HepG2 (cell line): ENCODE measurements around the gene NCOA4. TPM values are rescaled to one million over a fixed set of nuclear protein-coding genes. Genes with fewer than 3 reads are reported as not detected.
A peak's percentile ranks its signal among the peaks of the same experiment; 100 is the strongest.

Source experiments
- BATF2 ChIP-seq: sonication (generic); formaldehyde crosslinking; IDR thresholded peaks from 2 replicates; pipeline ENCODE4 v1.8.0; 2022; ENCODE audit warnings: mild to moderate bottlenecking, missing genetic modification reagents, moderate library complexity
- CREM ChIP-seq, 2 experiments: sonication (generic) in 1 of 2; formaldehyde crosslinking in 1 of 2; IDR thresholded peaks; 2 replicates each; pipeline versions ENCODE4 v1.4.0 to v1.6.1; 2016 to 2020; ENCODE audit warnings: antibody characterized with exemption in 1 of 2, mild to moderate bottlenecking in 1 of 2, missing genetic modification reagents in 1 of 2
- HIC2 ChIP-seq: sonication (generic); formaldehyde crosslinking; IDR thresholded peaks from 2 replicates; pipeline ENCODE4 v1.9.0; 2022; ENCODE audit warnings: low read depth, missing genetic modification reagents
- IRX3 ChIP-seq: sonication (generic); formaldehyde crosslinking; IDR thresholded peaks from 2 replicates; pipeline ENCODE4 v1.8.1; 2023; ENCODE audit warnings: mild to moderate bottlenecking, low read depth, missing genetic modification reagents, borderline replicate concordance
- MED13 ChIP-seq: sonication (generic); formaldehyde crosslinking; IDR thresholded peaks from 2 replicates; pipeline ENCODE4 v1.5.0; 2020; ENCODE audit warnings: missing genetic modification reagents
- POLR2AphosphoS2 ChIP-seq: IDR thresholded peaks from 2 replicates; pipeline ENCODE4 v1.6.1; 2011; ENCODE audit warnings: low read depth, low read length, improper control_type of control experiment
- ZNF180 ChIP-seq: sonication (generic); formaldehyde crosslinking; IDR thresholded peaks from 2 replicates; pipeline ENCODE4 v1.4.0; 2020; ENCODE audit warnings: low read depth, missing genetic modification reagents, borderline replicate concordance
- ZNF326 ChIP-seq: sonication (generic); formaldehyde crosslinking; IDR thresholded peaks from 2 replicates; pipeline ENCODE4 v1.4.0; 2020; ENCODE audit warnings: missing genetic modification reagents, borderline replicate concordance
- ZNF34 ChIP-seq: sonication (generic); formaldehyde crosslinking; IDR thresholded peaks from 2 replicates; pipeline ENCODE4 v1.4.0; 2020; ENCODE audit warnings: mild to moderate bottlenecking, missing genetic modification reagents, borderline replicate concordance
- ZNF451 ChIP-seq: sonication (generic); formaldehyde crosslinking; IDR thresholded peaks from 2 replicates; pipeline ENCODE4 v1.5.0; 2020; ENCODE audit warnings: mild to moderate bottlenecking, missing genetic modification reagents
- ZNF737 ChIP-seq: sonication (generic); formaldehyde crosslinking; IDR thresholded peaks from 2 replicates; pipeline ENCODE4 v1.5.0; 2020; ENCODE audit warnings: missing genetic modification reagents, mild to moderate bottlenecking, borderline replicate concordance
- polyA plus RNA-seq, 8 experiments: library from polyadenylated mRNA; depleted of rRNA in 3 of 8; stranded (reverse) in 7 of 8; unstranded in 1 of 8; fragments of >200 nt; fragmentation: Illumina TruSeq in 4 of 8; extraction: Trizol in 4 of 8; gene quantifications; 2 replicates each; pipeline versions ENCODE4 v1.2.1 to v1.2.3, GENCODE V29; 2011 to 2016; ENCODE audit warnings: low read depth in 4 of 8, missing spikeins in 1 of 8, mixed read lengths in 1 of 8; ENCODE audit not compliant: insufficient read depth in 1 of 8
- total RNA-seq, 5 experiments: library from RNA; depleted of rRNA; stranded (reverse); fragments of >200 nt; fragmentation: Illumina TruSeq; extraction: Trizol; gene quantifications; 2 replicates each; pipeline ENCODE4 v1.2.3, GENCODE V29; 2016; ENCODE audit warnings: low read depth in 1 of 5
- TF ChIP-seq, protein P1 (sequence below): sonication (generic); formaldehyde crosslinking; IDR thresholded peaks from 2 replicates; pipeline ENCODE4 v1.9.0; 2021; ENCODE audit warnings: missing genetic modification reagents, mild to moderate bottlenecking, borderline replicate concordance
- TF ChIP-seq, protein P2 (sequence below): sonication (generic); formaldehyde crosslinking; IDR thresholded peaks from 2 replicates; pipeline ENCODE4 v1.4.0; 2020; ENCODE audit warnings: missing genetic modification reagents
- TF ChIP-seq, protein P3 (sequence below): sonication (generic); formaldehyde crosslinking; IDR thresholded peaks from 2 replicates; pipeline ENCODE4 v1.8.1; 2023; ENCODE audit warnings: missing genetic modification reagents, mild to moderate bottlenecking, borderline replicate concordance

NCOA4 gene
- total and polyA plus RNA-seq, 2 of the 13 experiments (the other 11 are each of a cell fraction or from before 2014, with no cell fraction given): 306 to 400 TPM

DNA sequence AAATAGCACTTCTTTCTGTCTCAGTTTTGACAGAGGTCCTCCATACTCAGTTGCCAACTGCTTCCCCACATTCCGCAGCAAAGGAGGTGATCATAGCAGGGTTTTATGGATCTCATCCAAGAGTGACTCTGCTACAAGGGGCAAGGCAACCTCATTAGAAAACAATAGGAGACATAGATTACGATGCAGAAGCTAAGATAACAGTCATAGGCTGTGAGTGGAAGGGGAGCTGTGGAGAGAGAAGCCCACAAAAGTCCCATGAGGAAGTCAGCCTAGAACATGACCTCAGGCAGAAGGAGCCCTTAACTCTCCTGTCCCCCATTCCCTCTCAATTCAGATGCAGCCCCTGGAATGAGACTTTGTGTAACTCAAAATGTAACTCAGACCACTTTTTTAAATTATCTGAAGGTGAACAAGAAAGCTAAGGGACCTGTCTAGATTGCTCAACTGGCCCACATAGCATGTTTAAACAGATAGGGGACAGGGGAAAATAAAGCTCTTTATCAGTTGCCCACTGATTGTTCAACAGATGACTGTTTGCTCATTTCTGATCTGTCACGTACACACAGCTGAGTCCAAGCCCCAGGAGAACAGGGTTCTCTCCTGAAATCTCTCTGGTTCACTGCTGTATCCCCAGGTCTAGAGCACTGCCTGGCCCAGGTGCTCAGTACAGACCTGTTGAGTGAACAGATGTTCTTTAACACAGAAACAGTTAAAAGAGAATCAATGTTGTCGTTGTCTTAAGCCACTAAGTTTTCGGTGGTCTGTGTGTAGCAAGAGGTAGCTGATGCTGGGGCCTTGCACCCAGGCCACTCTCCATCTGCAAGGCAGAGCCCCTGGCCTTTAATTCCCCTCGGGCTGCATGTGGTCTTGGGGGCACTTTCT, 1.5 kb upstream of the NCOA4 start (continued):
- TF ChIP-seq, protein P1, sequence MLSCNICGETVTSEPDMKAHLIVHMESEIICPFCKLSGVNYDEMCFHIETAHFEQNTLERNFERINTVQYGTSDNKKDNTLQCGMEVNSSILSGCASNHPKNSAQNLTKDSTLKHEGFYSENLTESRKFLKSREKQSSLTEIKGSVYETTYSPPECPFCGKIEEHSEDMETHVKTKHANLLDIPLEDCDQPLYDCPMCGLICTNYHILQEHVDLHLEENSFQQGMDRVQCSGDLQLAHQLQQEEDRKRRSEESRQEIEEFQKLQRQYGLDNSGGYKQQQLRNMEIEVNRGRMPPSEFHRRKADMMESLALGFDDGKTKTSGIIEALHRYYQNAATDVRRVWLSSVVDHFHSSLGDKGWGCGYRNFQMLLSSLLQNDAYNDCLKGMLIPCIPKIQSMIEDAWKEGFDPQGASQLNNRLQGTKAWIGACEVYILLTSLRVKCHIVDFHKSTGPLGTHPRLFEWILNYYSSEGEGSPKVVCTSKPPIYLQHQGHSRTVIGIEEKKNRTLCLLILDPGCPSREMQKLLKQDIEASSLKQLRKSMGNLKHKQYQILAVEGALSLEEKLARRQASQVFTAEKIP (CRISPR knock-in tag): no peak
- TF ChIP-seq, protein P2, sequence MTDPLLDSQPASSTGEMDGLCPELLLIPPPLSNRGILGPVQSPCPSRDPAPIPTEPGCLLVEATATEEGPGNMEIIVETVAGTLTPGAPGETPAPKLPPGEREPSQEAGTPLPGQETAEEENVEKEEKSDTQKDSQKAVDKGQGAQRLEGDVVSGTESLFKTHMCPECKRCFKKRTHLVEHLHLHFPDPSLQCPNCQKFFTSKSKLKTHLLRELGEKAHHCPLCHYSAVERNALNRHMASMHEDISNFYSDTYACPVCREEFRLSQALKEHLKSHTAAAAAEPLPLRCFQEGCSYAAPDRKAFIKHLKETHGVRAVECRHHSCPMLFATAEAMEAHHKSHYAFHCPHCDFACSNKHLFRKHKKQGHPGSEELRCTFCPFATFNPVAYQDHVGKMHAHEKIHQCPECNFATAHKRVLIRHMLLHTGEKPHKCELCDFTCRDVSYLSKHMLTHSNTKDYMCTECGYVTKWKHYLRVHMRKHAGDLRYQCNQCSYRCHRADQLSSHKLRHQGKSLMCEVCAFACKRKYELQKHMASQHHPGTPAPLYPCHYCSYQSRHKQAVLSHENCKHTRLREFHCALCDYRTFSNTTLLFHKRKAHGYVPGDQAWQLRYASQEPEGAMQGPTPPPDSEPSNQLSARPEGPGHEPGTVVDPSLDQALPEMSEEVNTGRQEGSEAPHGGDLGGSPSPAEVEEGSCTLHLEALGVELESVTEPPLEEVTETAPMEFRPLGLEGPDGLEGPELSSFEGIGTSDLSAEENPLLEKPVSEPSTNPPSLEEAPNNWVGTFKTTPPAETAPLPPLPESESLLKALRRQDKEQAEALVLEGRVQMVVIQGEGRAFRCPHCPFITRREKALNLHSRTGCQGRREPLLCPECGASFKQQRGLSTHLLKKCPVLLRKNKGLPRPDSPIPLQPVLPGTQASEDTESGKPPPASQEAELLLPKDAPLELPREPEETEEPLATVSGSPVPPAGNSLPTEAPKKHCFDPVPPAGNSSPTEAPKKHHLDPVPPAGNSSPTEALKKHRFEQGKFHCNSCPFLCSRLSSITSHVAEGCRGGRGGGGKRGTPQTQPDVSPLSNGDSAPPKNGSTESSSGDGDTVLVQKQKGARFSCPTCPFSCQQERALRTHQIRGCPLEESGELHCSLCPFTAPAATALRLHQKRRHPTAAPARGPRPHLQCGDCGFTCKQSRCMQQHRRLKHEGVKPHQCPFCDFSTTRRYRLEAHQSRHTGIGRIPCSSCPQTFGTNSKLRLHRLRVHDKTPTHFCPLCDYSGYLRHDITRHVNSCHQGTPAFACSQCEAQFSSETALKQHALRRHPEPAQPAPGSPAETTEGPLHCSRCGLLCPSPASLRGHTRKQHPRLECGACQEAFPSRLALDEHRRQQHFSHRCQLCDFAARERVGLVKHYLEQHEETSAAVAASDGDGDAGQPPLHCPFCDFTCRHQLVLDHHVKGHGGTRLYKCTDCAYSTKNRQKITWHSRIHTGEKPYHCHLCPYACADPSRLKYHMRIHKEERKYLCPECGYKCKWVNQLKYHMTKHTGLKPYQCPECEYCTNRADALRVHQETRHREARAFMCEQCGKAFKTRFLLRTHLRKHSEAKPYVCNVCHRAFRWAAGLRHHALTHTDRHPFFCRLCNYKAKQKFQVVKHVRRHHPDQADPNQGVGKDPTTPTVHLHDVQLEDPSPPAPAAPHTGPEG (CRISPR knock-in tag): peak; percentile 78; the same call in 1 of the 2 replicates
- no peak for TF ChIP-seq BATF2 (CRISPR knock-in tag)
- TF ChIP-seq, protein P3, sequence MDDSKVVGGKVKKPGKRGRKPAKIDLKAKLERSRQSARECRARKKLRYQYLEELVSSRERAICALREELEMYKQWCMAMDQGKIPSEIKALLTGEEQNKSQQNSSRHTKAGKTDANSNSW (CRISPR knock-in tag): no peak
- no peak for TF ChIP-seq ZNF451 (CRISPR knock-in tag)
- TF ChIP-seq CREM (IDR thresholded peaks at IDR 0.05): peak; percentile 91
- TF ChIP-seq CREM (CRISPR knock-in tag; IDR thresholded peaks at IDR 0.05): no peak
- TF ChIP-seq ZNF34 (CRISPR knock-in tag): 0 out of 2 replicates have a peak, but pooled peaks have one; percentile 40
- TF ChIP-seq ZNF180: no peak
- TF ChIP-seq ZNF737 (CRISPR knock-in tag): no peak
- no peak for TF ChIP-seq POLR2AphosphoS2
- TF ChIP-seq HIC2 (CRISPR knock-in tag): no peak
- TF ChIP-seq IRX3 (CRISPR knock-in tag): no peak
- TF ChIP-seq ZNF326 (CRISPR knock-in tag): no peak
- TF ChIP-seq MED13 (CRISPR knock-in tag): peak; percentile 92
